GM23338 (cell line): ENCODE results near the gene POLR2F. TPM values are rescaled to one million over a fixed set of nuclear protein-coding genes. Genes with fewer than 3 reads are reported as not detected.
A peak's percentile ranks its signal among the peaks of the same experiment; 100 is the strongest.

Source experiments
- ATAC-seq: fragments of 200-7000 bp; cut with Tn5 transposase; 3 replicates; pipeline ENCODE4 v1.9.1; 2020
- DNase-seq: peaks from one replicate; pipeline ENCODE4 v3.0.0-alpha.2; 2015; ENCODE audit warnings: low spot score
- H2AFZ ChIP-seq: fragments of 200-600 bp; sonication (generic); 2 replicates; pipeline ENCODE4 v1.8.0; 2016; ENCODE audit warnings: antibody characterized with exemption, mild to moderate bottlenecking, moderate library complexity
- H3F3A ChIP-seq: fragments of 200-600 bp; sonication (generic); replicated peaks from 2 replicates; pipeline ENCODE4 v1.8.0; 2017; ENCODE audit warnings: antibody characterized with exemption, mixed run types, low read depth
- H3K27ac ChIP-seq: fragments of 200-600 bp; sonication (generic); 2 replicates; pipeline ENCODE4 v1.6.1; 2016; ENCODE audit warnings: low read depth
- H3K27me3 ChIP-seq: fragments of 200-600 bp; sonication (generic); 2 replicates; pipeline ENCODE4 v1.8.0; 2016; ENCODE audit warnings: mild to moderate bottlenecking, mixed run types, moderate library complexity; ENCODE audit not compliant: insufficient read depth
- H3K36me3 ChIP-seq: fragments of 200-600 bp; sonication (generic); 2 replicates; pipeline ENCODE4 v1.8.0; 2016; ENCODE audit warnings: mild to moderate bottlenecking; ENCODE audit not compliant: insufficient read depth
- H3K4me1 ChIP-seq: fragments of 200-600 bp; sonication (generic); 2 replicates; pipeline ENCODE4 v1.8.0; 2016; ENCODE audit warnings: mild to moderate bottlenecking, moderate library complexity; ENCODE audit not compliant: insufficient read depth
- H3K4me2 ChIP-seq: fragments of 200-600 bp; sonication (generic); 2 replicates; pipeline ENCODE4 v1.7.1; 2017; ENCODE audit warnings: mixed run types
- H3K4me3 ChIP-seq: fragments of 200-600 bp; sonication (generic); 2 replicates; pipeline ENCODE4 v1.6.1; 2016; ENCODE audit warnings: mixed run types
- H3K79me2 ChIP-seq: fragments of 200-600 bp; sonication (generic); replicated peaks from 2 replicates; pipeline ENCODE4 v1.8.0; 2017; ENCODE audit warnings: mild to moderate bottlenecking; ENCODE audit not compliant: insufficient read depth
- H3K9me2 ChIP-seq: fragments of 200-600 bp; sonication (generic); 2 replicates; pipeline ENCODE4 v1.8.0; 2017; ENCODE audit not compliant: insufficient read depth
- H4K20me1 ChIP-seq: fragments of 200-600 bp; sonication (generic); replicated peaks from 2 replicates; pipeline ENCODE4 v1.8.0; 2017; ENCODE audit warnings: mild to moderate bottlenecking; ENCODE audit not compliant: insufficient read depth
- H3K27ac Mint-ChIP-seq: 2 replicates; pipeline ENCODE4 v1.8.0; 2020; ENCODE audit warnings: inconsistent platforms, mild to moderate bottlenecking, moderate library complexity, mixed read lengths
- H3K27me3 Mint-ChIP-seq: 3 replicates; pipeline ENCODE4 v1.8.0; 2022; ENCODE audit warnings: low read depth, mild to moderate bottlenecking, moderate library complexity, mixed read lengths, inconsistent platforms; ENCODE audit not compliant: insufficient read depth, poor library complexity
- H3K36me3 Mint-ChIP-seq: 3 replicates; pipeline ENCODE4 v1.8.0; 2021; ENCODE audit warnings: low read depth, mild to moderate bottlenecking, inconsistent platforms, moderate library complexity, mixed read lengths
- H3K4me1 Mint-ChIP-seq: 3 replicates; pipeline ENCODE4 v1.8.0; 2020; ENCODE audit warnings: mild to moderate bottlenecking, inconsistent platforms, mixed read lengths
- H3K4me3 Mint-ChIP-seq: 3 replicates; pipeline ENCODE4 v1.8.0; 2021; ENCODE audit warnings: moderate library complexity, mild to moderate bottlenecking, inconsistent platforms, mixed read lengths
- H3K9me3 Mint-ChIP-seq: 3 replicates; pipeline ENCODE4 v1.8.0; 2020; ENCODE audit warnings: moderate library complexity, mild to moderate bottlenecking, inconsistent platforms, mixed read lengths
- ETS1 ChIP-seq: IDR thresholded peaks from 2 replicates; pipeline ENCODE4 v1.6.1; 2016; ENCODE audit warnings: antibody characterized with exemption
- JUNB ChIP-seq: IDR thresholded peaks from one replicate; pipeline ENCODE4 v1.6.1; 2016; ENCODE audit warnings: antibody characterized with exemption; ENCODE audit not compliant: unreplicated experiment
- NANOG ChIP-seq: IDR thresholded peaks from 2 replicates; pipeline ENCODE4 v1.6.1; 2016; ENCODE audit warnings: antibody characterized with exemption, borderline replicate concordance
- POLR2AphosphoS5 ChIP-seq: IDR thresholded peaks from 2 replicates; pipeline ENCODE4 v1.6.1; 2016; ENCODE audit warnings: antibody characterized with exemption, low read depth
- REST ChIP-seq: IDR thresholded peaks from one replicate; pipeline ENCODE4 v1.6.1; 2018; ENCODE audit warnings: antibody characterized with exemption; ENCODE audit not compliant: unreplicated experiment
- polyA plus RNA-seq: library from polyadenylated mRNA; unstranded; fragments of >200 nt; fragmentation: Nextera tagmentation; extraction: Ambion mirVana; gene quantifications from 2 replicates; pipeline ENCODE4 v1.2.1, GENCODE V29; 2016
- total RNA-seq: library from RNA; depleted of rRNA; stranded (reverse); fragments of >200 nt; shearing (Covaris generic); gene quantifications from 2 replicates; pipeline ENCODE4 v1.2.3, GENCODE V29; 2014
- TF ChIP-seq, protein P1 (sequence below): fragments of 250-450 bp; sonication (Bioruptor Pico); IDR thresholded peaks from 2 replicates; pipeline ENCODE4 v1.5.0; 2020; ENCODE audit warnings: mild to moderate bottlenecking, moderate library complexity
- TF ChIP-seq, protein P2 (sequence below), 2 experiments: fragments of 200-600 bp in 1 of 2; sonication (generic) in 1 of 2; conservative IDR thresholded peaks; 2 replicates each; pipeline versions ENCODE4 v1.5.1 to v1.6.1; 2016 to 2017; ENCODE audit warnings: antibody characterized with exemption in 2 of 2, low read depth in 2 of 2, mild to moderate bottlenecking in 2 of 2, moderate library complexity in 1 of 2

Gene POLR2F
- total and polyA plus RNA-seq, 2 experiments from 2014 or later, result 144 to 429 TPM

DNA sequence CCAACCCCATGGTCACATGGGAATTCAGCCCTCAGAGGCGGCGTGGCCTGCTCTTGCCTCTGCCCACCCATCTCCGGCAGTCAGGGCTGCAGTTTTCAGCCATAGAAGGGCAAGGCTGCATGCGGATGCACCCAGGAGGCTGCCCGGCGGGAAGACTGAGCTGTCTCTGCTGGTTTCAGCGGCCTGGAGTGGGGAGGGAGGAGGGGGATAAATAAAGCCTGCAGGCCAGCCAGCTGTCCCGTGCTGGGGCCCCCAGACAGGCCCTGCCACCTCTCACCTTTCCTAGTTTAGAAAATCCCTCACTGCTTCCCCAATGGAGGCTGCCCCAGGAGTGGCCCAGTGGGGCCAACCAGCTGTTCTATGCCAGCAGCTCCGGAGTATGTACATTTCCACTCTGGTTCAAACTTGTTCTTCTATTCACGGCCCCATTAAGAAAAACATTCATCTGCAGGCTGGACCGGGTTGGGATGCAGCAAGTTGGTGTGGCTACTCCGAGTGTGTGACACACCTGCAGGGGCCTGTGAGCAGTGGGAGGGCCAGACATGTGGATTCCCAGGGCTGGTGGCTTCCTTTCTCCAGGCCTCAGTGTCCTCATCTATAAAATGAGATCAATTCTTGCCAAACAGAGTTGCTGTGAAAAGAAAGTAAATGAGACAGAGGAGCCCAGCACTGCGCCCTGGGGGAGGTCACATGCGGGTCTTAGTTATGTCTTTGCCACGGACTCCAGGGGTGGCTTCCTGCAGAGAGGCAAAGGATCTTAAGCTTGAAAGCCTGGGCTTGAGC, 42.4 kb upstream of the POLR2F start:
- H3K27me3 Mint-ChIP-seq, result peaks cover 8% of the 10 kb centered on the region
- no peak overlapping the region for H3K4me3 Mint-ChIP-seq
- DNase-seq, result no peak
- no peaks in the 10 kb centered on the region; the same call in 2 of the 3 replicates for H3K9me3 Mint-ChIP-seq
- Histone ChIP-seq H3K4me1 (peaks cover 16% of the 10 kb centered on the region), H3K4me2 (peak overlapping the region; percentile 62), H3K9me2 (no peaks in the 10 kb centered on the region), H2AFZ (no peak overlapping the region), H3K79me2 (no peaks in the 10 kb centered on the region; the same call in 1 of the 2 replicates), H3F3A (peaks cover 11% of the 10 kb centered on the region), H3K27me3 (no peaks in the 10 kb centered on the region), H3K27ac (peak overlapping the region; percentile 45; the same call in 1 of the 2 replicates), H3K4me3 (no peak overlapping the region), H4K20me1 (no peaks in the 10 kb centered on the region; the same call in 1 of the 2 replicates), H3K36me3 (no peaks in the 10 kb centered on the region)
- peak overlapping the region; percentile 45; the same call in 1 of the 2 replicates for H3K27ac Mint-ChIP-seq
- peaks cover 35% of the 10 kb centered on the region for H3K4me1 Mint-ChIP-seq
- peak; percentile 16 for ATAC-seq
- peaks cover 11% of the 10 kb centered on the region for H3K36me3 Mint-ChIP-seq
- TF ChIP-seq REST (no peak), NANOG (no peak), POLR2AphosphoS5 (no peak), ETS1 (no peak), JUNB (no peak)
- TF ChIP-seq, protein P1, sequence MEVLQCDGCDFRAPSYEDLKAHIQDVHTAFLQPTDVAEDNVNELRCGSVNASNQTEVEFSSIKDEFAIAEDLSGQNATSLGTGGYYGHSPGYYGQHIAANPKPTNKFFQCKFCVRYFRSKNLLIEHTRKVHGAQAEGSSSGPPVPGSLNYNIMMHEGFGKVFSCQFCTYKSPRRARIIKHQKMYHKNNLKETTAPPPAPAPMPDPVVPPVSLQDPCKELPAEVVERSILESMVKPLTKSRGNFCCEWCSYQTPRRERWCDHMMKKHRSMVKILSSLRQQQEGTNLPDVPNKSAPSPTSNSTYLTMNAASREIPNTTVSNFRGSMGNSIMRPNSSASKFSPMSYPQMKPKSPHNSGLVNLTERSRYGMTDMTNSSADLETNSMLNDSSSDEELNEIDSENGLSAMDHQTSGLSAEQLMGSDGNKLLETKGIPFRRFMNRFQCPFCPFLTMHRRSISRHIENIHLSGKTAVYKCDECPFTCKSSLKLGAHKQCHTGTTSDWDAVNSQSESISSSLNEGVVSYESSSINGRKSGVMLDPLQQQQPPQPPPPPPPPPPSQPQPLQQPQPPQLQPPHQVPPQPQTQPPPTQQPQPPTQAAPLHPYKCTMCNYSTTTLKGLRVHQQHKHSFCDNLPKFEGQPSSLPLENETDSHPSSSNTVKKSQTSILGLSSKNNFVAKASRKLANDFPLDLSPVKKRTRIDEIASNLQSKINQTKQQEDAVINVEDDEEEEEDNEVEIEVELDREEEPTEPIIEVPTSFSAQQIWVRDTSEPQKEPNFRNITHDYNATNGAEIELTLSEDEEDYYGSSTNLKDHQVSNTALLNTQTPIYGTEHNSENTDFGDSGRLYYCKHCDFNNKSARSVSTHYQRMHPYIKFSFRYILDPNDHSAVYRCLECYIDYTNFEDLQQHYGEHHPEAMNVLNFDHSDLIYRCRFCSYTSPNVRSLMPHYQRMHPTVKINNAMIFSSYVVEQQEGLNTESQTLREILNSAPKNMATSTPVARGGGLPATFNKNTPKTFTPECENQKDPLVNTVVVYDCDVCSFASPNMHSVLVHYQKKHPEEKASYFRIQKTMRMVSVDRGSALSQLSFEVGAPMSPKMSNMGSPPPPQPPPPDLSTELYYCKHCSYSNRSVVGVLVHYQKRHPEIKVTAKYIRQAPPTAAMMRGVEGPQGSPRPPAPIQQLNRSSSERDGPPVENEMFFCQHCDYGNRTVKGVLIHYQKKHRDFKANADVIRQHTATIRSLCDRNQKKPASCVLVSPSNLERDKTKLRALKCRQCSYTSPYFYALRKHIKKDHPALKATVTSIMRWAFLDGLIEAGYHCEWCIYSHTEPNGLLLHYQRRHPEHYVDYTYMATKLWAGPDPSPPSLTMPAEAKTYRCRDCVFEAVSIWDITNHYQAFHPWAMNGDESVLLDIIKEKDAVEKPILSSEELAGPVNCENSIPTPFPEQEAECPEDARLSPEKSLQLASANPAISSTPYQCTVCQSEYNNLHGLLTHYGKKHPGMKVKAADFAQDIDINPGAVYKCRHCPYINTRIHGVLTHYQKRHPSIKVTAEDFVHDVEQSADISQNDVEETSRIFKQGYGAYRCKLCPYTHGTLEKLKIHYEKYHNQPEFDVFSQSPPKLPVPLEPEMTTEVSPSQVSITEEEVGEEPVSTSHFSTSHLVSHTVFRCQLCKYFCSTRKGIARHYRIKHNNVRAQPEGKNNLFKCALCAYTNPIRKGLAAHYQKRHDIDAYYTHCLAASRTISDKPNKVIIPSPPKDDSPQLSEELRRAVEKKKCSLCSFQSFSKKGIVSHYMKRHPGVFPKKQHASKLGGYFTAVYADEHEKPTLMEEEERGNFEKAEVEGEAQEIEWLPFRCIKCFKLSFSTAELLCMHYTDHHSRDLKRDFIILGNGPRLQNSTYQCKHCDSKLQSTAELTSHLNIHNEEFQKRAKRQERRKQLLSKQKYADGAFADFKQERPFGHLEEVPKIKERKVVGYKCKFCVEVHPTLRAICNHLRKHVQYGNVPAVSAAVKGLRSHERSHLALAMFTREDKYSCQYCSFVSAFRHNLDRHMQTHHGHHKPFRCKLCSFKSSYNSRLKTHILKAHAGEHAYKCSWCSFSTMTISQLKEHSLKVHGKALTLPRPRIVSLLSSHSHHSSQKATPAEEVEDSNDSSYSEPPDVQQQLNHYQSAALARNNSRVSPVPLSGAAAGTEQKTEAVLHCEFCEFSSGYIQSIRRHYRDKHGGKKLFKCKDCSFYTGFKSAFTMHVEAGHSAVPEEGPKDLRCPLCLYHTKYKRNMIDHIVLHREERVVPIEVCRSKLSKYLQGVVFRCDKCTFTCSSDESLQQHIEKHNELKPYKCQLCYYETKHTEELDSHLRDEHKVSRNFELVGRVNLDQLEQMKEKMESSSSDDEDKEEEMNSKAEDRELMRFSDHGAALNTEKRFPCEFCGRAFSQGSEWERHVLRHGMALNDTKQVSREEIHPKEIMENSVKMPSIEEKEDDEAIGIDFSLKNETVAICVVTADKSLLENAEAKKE (CRISPR knock-in tag), result no peak
- TF ChIP-seq, protein P2, sequence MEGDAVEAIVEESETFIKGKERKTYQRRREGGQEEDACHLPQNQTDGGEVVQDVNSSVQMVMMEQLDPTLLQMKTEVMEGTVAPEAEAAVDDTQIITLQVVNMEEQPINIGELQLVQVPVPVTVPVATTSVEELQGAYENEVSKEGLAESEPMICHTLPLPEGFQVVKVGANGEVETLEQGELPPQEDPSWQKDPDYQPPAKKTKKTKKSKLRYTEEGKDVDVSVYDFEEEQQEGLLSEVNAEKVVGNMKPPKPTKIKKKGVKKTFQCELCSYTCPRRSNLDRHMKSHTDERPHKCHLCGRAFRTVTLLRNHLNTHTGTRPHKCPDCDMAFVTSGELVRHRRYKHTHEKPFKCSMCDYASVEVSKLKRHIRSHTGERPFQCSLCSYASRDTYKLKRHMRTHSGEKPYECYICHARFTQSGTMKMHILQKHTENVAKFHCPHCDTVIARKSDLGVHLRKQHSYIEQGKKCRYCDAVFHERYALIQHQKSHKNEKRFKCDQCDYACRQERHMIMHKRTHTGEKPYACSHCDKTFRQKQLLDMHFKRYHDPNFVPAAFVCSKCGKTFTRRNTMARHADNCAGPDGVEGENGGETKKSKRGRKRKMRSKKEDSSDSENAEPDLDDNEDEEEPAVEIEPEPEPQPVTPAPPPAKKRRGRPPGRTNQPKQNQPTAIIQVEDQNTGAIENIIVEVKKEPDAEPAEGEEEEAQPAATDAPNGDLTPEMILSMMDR (conservative IDR thresholded peaks at IDR 0.05; ENCODE audit: low read depth in 2 of 2), result no peak
